Testis (tissue), 2 donors: ENCODE results near the gene SPEN.

ENCODE experiments used
- CTCF ChIP-seq, 3 experiments: fragments of 450-650 bp in 2 of 3; fragments of 200-600 bp in 1 of 3; sonication (generic) in 1 of 3; IDR thresholded peaks; one replicate each; pipeline ENCODE4 v1.5.1; 2016 to 2019; ENCODE audit warnings: antibody characterized with exemption in 3 of 3, mild to moderate bottlenecking in 2 of 3, moderate library complexity in 1 of 3
- POLR2A ChIP-seq: fragments of 450-650 bp; IDR thresholded peaks from one replicate; pipeline ENCODE4 v1.6.1; 2017; ENCODE audit warnings: antibody characterized with exemption, mild to moderate bottlenecking, moderate library complexity

DNA sequence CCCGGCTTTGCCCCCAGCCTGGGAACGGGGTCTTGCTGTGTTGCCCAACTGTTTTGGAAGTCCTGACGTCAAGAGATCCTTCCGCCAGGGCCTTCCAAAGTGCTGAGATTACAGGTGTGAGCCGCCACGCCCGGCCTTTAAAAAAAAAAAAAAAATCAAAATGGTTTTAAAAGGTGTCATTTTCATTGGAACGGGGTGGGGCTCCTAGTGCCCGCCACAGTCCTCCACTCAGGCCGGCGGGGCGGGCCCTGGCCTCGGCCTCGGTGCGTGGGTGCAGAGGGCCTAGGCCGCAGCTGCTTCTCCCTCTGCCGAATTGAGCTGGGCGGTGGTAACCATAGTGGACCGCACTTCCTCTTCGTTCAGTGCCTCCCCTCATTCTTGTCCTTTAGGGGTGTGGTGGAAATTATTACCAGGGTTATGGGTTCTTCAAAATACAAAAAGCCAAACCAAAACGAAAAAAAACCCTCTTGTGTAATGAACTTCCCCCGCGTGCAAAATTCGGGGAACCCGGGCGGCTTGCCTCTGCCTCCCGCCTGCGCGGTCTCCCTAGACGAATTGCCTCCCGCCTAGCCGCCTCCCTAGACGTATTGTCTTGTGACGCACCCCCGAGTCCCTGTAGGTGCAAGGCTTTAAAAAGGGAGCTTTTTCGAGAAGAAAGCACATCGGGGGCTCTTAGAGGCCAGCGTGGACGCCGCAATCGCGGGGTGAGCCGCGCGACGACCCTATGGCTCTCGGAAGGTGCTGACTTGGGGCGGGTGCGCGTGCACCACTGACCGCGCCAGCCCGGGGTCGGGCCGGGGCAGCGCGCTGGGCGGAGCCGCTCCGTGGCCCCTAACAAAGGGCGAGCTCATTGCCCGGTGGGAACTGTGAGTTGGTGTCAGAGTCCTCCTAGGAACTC is 10.5 kb upstream of the SPEN start:
- TF ChIP-seq CTCF (IDR thresholded peaks at IDR 0.05): no peak
- TF ChIP-seq POLR2A: no peak
